Ascending aorta (tissue), 2 donors: ENCODE measurements around the gene KRT35. TPM values are rescaled to one million over a fixed set of nuclear protein-coding genes. Genes with fewer than 3 reads are reported as not detected.

Experiments used
- DNase-seq, 2 donors: peaks; one replicate each; pipeline ENCODE4 v3.0.0-alpha.2; 2019; ENCODE audit warnings: low spot score in 2 of 2
- H3K27ac ChIP-seq, 2 donors: fragments of 200-600 bp; sonication (generic); one replicate each; pipeline ENCODE4 v1.5.1; 2016 to 2017; ENCODE audit warnings: mild to moderate bottlenecking in 1 of 2
- H3K27me3 ChIP-seq: fragments of 200-600 bp; sonication (generic); one replicate; pipeline ENCODE4 v1.5.1; 2017
- H3K36me3 ChIP-seq, 2 donors: fragments of 200-600 bp; sonication (generic); one replicate each; pipeline ENCODE4 v1.5.1; 2016
- H3K4me1 ChIP-seq, 2 donors: fragments of 200-600 bp; sonication (generic); one replicate each; pipeline ENCODE4 v1.5.1; 2016 to 2017; ENCODE audit warnings: mild to moderate bottlenecking in 1 of 2
- H3K4me3 ChIP-seq, 2 donors: fragments of 200-600 bp; sonication (generic); one replicate each; pipeline ENCODE4 v1.5.1; 2016 to 2017; ENCODE audit warnings: mild to moderate bottlenecking in 1 of 2
- H3K9me3 ChIP-seq, 2 donors: fragments of 200-600 bp; sonication (generic); one replicate each; pipeline ENCODE4 v1.5.1; 2016
- intact Hi-C: fragments of 100-400 bp; cut with DNase I; formaldehyde crosslinking; loops from one replicate; pipeline ENCODE4 v1.15.1; 2023
- total RNA-seq: library from RNA; depleted of rRNA; stranded (reverse); fragments of >200 nt; gene quantifications from one replicate; pipeline ENCODE4 v1.1.0, GENCODE V29; 2016
- TF ChIP-seq, protein P1 (sequence below), 3 experiments: fragments of 200-600 bp in 2 of 3; fragments of 450-650 bp in 1 of 3; sonication (generic) in 2 of 3; IDR thresholded peaks; one replicate each; pipeline ENCODE4 v1.5.1; 2016 to 2019; ENCODE audit warnings: antibody characterized with exemption in 3 of 3, mild to moderate bottlenecking in 1 of 3, moderate library complexity in 1 of 3

KRT35 gene
- total RNA-seq, 1 donor from 2014 or later: not detected

GRCh38 chr17:41520821-41521521 lies 40.0 kb upstream of the KRT35 start:
- intact Hi-C loops: no loop called here
- Histone ChIP-seq H3K4me3 (no peak overlapping the region), H3K4me1 (no peaks in the 10 kb centered on the region), H3K27ac (no peak overlapping the region), H3K27me3 (no peaks in the 10 kb centered on the region), H3K9me3 (no peaks in the 10 kb centered on the region), H3K36me3 (no peaks in the 10 kb centered on the region)
- TF ChIP-seq, protein P1, sequence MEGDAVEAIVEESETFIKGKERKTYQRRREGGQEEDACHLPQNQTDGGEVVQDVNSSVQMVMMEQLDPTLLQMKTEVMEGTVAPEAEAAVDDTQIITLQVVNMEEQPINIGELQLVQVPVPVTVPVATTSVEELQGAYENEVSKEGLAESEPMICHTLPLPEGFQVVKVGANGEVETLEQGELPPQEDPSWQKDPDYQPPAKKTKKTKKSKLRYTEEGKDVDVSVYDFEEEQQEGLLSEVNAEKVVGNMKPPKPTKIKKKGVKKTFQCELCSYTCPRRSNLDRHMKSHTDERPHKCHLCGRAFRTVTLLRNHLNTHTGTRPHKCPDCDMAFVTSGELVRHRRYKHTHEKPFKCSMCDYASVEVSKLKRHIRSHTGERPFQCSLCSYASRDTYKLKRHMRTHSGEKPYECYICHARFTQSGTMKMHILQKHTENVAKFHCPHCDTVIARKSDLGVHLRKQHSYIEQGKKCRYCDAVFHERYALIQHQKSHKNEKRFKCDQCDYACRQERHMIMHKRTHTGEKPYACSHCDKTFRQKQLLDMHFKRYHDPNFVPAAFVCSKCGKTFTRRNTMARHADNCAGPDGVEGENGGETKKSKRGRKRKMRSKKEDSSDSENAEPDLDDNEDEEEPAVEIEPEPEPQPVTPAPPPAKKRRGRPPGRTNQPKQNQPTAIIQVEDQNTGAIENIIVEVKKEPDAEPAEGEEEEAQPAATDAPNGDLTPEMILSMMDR (IDR thresholded peaks at IDR 0.05): no peak
- no peak for DNase-seq

GRCh38 chr17:41519501-41520224 lies 38.7 kb upstream of the KRT35 start:
- Histone ChIP-seq H3K4me3 (no peak overlapping the region), H3K27me3 (no peaks in the 10 kb centered on the region), H3K4me1 (no peaks in the 10 kb centered on the region), H3K36me3 (no peaks in the 10 kb centered on the region), H3K9me3 (no peaks in the 10 kb centered on the region), H3K27ac (no peak overlapping the region)
- intact Hi-C loops: no loop called here
- DNase-seq: no peak
- TF ChIP-seq, protein P1 (IDR thresholded peaks at IDR 0.05): no peak

DNA sequence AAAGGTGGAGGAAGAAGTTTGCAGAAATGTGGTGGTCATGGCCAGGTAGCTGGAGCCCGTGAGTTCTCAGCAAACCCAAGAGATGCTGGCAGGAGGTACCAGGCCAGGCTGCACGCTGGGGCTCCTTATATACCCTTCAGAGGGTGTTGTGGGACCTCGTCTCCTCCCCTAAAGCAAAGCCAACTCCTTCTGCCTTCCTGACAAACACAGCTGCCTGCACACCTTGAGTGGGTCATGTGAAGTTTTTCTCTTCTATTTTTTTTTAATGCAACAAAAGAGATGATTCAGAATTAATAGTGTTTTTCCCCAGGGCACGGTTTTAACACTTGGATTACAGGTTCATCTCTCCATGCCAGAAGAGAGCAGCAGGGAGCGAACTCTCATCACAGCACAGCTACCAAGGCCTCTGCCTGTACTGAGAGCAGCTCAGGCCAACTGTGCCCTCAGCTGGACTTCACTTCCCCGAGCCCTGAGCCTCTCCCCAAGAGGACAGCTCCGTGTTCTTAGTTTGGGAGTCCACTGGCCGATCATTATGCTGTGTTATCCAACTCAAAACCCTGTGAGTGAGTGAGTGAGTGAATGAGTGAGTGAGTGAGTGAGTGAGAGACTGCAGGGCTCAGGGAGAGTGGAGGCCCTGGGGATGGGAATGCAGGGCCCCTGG lies 38.0 kb upstream of the KRT35 start, which contains the start of gene KRT15:
KRT15 (minus strand) TSS at position 102 of the 661 bp plus-strand sequence; CDS start at position 39, 63 bp downstream.
- Histone ChIP-seq H3K4me3 (no peak within 1 kb of the TSS), H3K27ac (no peak within 1 kb of the TSS), H3K27me3 (no peaks in the 10 kb centered on the region), H3K36me3 (no peaks in the 10 kb centered on the region), H3K4me1 (no peaks in the 10 kb centered on the region), H3K9me3 (no peaks in the 10 kb centered on the region)
- no peak for DNase-seq
- TF ChIP-seq, protein P1 (IDR thresholded peaks at IDR 0.05): no peak
- intact Hi-C loops: no loop called here

DNA sequence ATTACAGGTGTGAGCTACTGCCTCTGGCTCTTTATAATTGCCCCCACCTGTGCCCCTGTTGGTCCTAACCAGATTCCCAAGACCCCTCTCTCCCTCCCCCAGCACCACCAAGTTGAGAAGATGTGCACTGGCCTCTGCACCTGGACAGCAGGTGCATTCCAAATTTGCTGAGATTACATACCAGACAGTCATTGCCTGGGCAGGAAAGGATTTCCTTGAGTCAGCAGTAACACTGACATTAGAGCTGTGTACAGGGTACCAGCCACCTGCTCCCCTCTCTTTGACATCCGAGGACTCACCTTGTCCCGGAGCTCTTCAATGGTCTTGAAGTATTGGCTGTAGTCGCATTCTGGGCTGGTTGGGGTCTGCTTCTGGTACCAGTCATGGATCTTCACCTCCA lies 37.1 kb upstream of the KRT35 start:
- Histone ChIP-seq H3K9me3 (no peaks in the 10 kb centered on the region), H3K36me3 (no peaks in the 10 kb centered on the region), H3K4me1 (no peaks in the 10 kb centered on the region), H3K27me3 (no peaks in the 10 kb centered on the region), H3K4me3 (no peak overlapping the region), H3K27ac (no peak overlapping the region)
- TF ChIP-seq, protein P1 (IDR thresholded peaks at IDR 0.05): no peak
- DNase-seq: no peak
- intact Hi-C loops: no loop called here

- Histone ChIP-seq H3K27me3 (no peaks in the 10 kb centered on the region), H3K36me3 (no peaks in the 10 kb centered on the region), H3K4me3 (no peak overlapping the region), H3K4me1 (no peaks in the 10 kb centered on the region), H3K27ac (no peak overlapping the region), H3K9me3 (no peaks in the 10 kb centered on the region)
- intact Hi-C loops: no loop called here
- DNase-seq: no peak
- TF ChIP-seq, protein P1 (IDR thresholded peaks at IDR 0.05): no peak
These were observed 35.9 kb upstream of the KRT35 start for GRCh38 chr17:41516830-41517283.
